Hepatocyte (in vitro differentiated cells): ENCODE data around the gene HELZ2.

Experiments used
- CTCF ChIP-seq: fragments of 200-600 bp; sonication (generic); IDR thresholded peaks from 2 replicates; pipeline ENCODE4 v1.5.1; 2016; ENCODE audit warnings: antibody characterized with exemption, mild to moderate bottlenecking; ENCODE audit not compliant: poor library complexity
- EZH2 ChIP-seq: fragments of 200-600 bp; sonication (generic); IDR thresholded peaks from 2 replicates; pipeline ENCODE4 v1.6.1; 2016; ENCODE audit warnings: antibody characterized with exemption, mild to moderate bottlenecking, borderline replicate concordance
- EZH2phosphoT487 ChIP-seq: fragments of 200-600 bp; sonication (generic); IDR thresholded peaks from one replicate; pipeline ENCODE4 v1.6.1; 2018; ENCODE audit warnings: antibody characterized with exemption, mild to moderate bottlenecking, low read depth, moderate library complexity; ENCODE audit not compliant: unreplicated experiment, severe bottlenecking

DNA sequence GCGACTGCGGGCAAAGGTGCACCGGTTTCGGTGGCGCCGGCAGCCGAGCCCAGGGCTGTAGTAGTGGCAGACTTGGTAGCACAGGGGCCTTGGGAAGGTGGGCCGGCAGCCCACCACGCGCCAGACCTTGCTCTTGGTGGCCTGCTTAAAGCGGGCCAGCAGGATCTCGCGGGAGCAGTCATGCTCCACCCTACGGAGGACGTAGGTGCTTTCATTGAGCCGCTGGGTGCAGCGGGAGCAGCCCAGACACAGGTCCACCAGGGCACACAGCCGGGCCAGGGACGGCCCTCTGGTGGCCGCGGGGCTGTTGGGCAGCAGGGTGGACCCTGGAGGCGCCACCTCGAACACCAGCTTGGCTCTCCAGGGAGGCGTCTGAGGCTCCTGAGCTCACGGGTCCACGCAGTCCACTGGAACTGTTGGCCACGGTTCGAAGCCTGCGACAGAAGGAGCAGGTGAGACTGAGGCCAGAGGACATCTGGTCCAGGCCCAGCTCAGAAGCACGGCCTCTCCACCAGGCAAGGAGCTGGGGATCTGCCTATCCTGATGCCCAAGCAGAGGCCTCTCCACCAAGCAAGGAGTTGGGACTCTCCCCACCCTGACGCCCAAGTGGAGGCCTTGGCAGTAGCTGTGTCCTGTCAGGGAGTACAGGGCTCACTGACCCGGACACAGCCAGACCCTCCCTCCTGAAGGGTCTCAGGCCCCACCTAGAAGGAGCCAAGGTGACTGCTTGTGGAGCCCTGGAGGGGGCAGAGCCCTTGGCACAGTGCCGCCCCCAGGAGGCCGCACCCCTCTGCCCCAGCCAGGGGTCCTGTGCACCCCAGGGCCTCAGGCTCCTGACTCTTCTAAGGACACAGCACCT lies 1.0 kb downstream of the HELZ2 start:
- TF ChIP-seq CTCF: peak; percentile 4
- no peak for TF ChIP-seq EZH2phosphoT487
- no peak for TF ChIP-seq EZH2
